GM23248 (cell line): ENCODE data around the gene ITIH2. TPM values are rescaled to one million over a fixed set of nuclear protein-coding genes. Genes with fewer than 3 reads are reported as not detected.
A peak's percentile ranks its signal among the peaks of the same experiment; 100 is the strongest.
"Not testable (repeated sequence)": the region's sequence is repeated elsewhere in the genome, so short reads cannot be mapped to it uniquely, and the experiment has no call there.

ENCODE experiments used
- DNase-seq: peaks from one replicate; pipeline ENCODE4 v3.0.0-alpha.2; 2015
- H2AFZ ChIP-seq: fragments of 200-600 bp; sonication (generic); 2 replicates; pipeline ENCODE4 v1.6.1; 2016; ENCODE audit warnings: antibody characterized with exemption
- H3F3A ChIP-seq: fragments of 200-600 bp; sonication (generic); 2 replicates; pipeline ENCODE4 v1.6.1; 2016; ENCODE audit warnings: mild to moderate bottlenecking, antibody characterized with exemption, mixed run types; ENCODE audit not compliant: insufficient read depth
- H3K27ac ChIP-seq: fragments of 200-600 bp; sonication (generic); 2 replicates; pipeline ENCODE4 v1.5.1; 2016; ENCODE audit warnings: mild to moderate bottlenecking
- H3K27me3 ChIP-seq: fragments of 200-600 bp; sonication (generic); replicated peaks from 2 replicates; pipeline ENCODE4 v1.6.1; 2016; ENCODE audit warnings: mild to moderate bottlenecking; ENCODE audit not compliant: insufficient read depth
- H3K36me3 ChIP-seq: fragments of 200-600 bp; sonication (generic); 2 replicates; pipeline ENCODE4 v1.6.1; 2016; ENCODE audit warnings: low read depth, mild to moderate bottlenecking
- H3K4me1 ChIP-seq: fragments of 200-600 bp; sonication (generic); 2 replicates; pipeline ENCODE4 v1.6.1; 2016; ENCODE audit warnings: mild to moderate bottlenecking; ENCODE audit not compliant: insufficient read depth
- H3K4me2 ChIP-seq: fragments of 200-600 bp; sonication (generic); one replicate; pipeline ENCODE4 v1.6.1; 2016; ENCODE audit warnings: mild to moderate bottlenecking; ENCODE audit not compliant: unreplicated experiment
- H3K4me3 ChIP-seq: fragments of 200-600 bp; sonication (generic); 2 replicates; pipeline ENCODE4 v1.5.1; 2016; ENCODE audit warnings: mild to moderate bottlenecking
- H3K79me2 ChIP-seq: fragments of 200-600 bp; sonication (generic); 2 replicates; pipeline ENCODE4 v1.6.1; 2016; ENCODE audit warnings: mild to moderate bottlenecking; ENCODE audit not compliant: insufficient read depth
- H3K9ac ChIP-seq: fragments of 200-600 bp; sonication (generic); 2 replicates; pipeline ENCODE4 v1.6.1; 2016; ENCODE audit warnings: mild to moderate bottlenecking
- H3K9me2 ChIP-seq: fragments of 200-600 bp; sonication (generic); 2 replicates; pipeline ENCODE4 v1.6.1; 2016; ENCODE audit warnings: mixed run types, mild to moderate bottlenecking, moderate library complexity; ENCODE audit not compliant: insufficient read depth
- H3K9me3 ChIP-seq: fragments of 200-600 bp; sonication (generic); one replicate; pipeline ENCODE4 v1.6.1; 2017; ENCODE audit warnings: low read depth
- H4K20me1 ChIP-seq: fragments of 200-600 bp; sonication (generic); 2 replicates; pipeline ENCODE4 v1.6.0; 2016; ENCODE audit not compliant: insufficient read depth
- EZH2 ChIP-seq: fragments of 200-600 bp; sonication (generic); IDR thresholded peaks from 2 replicates; pipeline ENCODE4 v1.6.1; 2018; ENCODE audit warnings: antibody characterized with exemption, mild to moderate bottlenecking; ENCODE audit not compliant: insufficient read depth, poor library complexity, severe bottlenecking
- EZH2phosphoT487 ChIP-seq: fragments of 200-600 bp; sonication (generic); IDR thresholded peaks from 2 replicates; pipeline ENCODE4 v1.6.1; 2018; ENCODE audit warnings: antibody characterized with exemption, moderate library complexity, mild to moderate bottlenecking, low read depth; ENCODE audit not compliant: insufficient read depth
- WGBS, 2 experiments: methylation state at CpG; one replicate each; pipeline ENCODE4 v1.1.6; 2015 to 2017; ENCODE audit warnings: low lambda C conversion rate in 2 of 2, low coverage in 1 of 2; ENCODE audit errors: missing lambda C conversion rate in 2 of 2; 5-methylcytosine and 5-hydroxymethylcytosine counted together
- in situ Hi-C: fragments of 300-500 bp; cut with MboI; formaldehyde crosslinking; loops from 2 replicates; pipeline ENCODE4 v1.15.0; 2020
- polyA plus RNA-seq: library from polyadenylated mRNA; unstranded; fragments of >200 nt; fragmentation: Nextera tagmentation; extraction: Ambion mirVana; gene quantifications from 2 replicates; pipeline ENCODE4 v1.2.1, GENCODE V29; 2016
- total RNA-seq: library from RNA; depleted of rRNA; stranded (reverse); fragments of >200 nt; shearing (Covaris generic); gene quantifications from 2 replicates; pipeline ENCODE4 v1.2.3, GENCODE V29; 2014

Gene ITIH2
- total and polyA plus RNA-seq, 2 experiments from 2014 or later: not detected

GRCh38 chr10:7734821-7735220 is 31.7 kb downstream of the ITIH2 start:
- Histone ChIP-seq H3K4me3 (no peak overlapping the region), H4K20me1 (no peaks in the 10 kb centered on the region), H3K9ac (no peak overlapping the region), H3K4me1 (no peaks in the 10 kb centered on the region), H3K79me2 (no peaks in the 10 kb centered on the region), H3K9me2 (no peaks in the 10 kb centered on the region), H3K4me2 (no peak overlapping the region), H3K9me3 (no peaks in the 10 kb centered on the region), H3K27me3 (no peaks in the 10 kb centered on the region), H2AFZ (no peak overlapping the region), H3K27ac (no peak overlapping the region), H3F3A (no peaks in the 10 kb centered on the region), H3K36me3 (no peaks in the 10 kb centered on the region)
- no peak for DNase-seq
- no peak for TF ChIP-seq EZH2phosphoT487
- no peak for TF ChIP-seq EZH2
- 77 to 80% methylated on average over 10 to 13 of the region's 13 CpGs for WGBS, 2 experiments
- in situ Hi-C loops: no loop called here

- no peaks in the 10 kb centered on the region for H3K79me2 ChIP-seq
- in situ Hi-C loops: no loop called here
Observed at GRCh38 chr10:7738536-7739407, 35.7 kb downstream of the ITIH2 start.

DNA sequence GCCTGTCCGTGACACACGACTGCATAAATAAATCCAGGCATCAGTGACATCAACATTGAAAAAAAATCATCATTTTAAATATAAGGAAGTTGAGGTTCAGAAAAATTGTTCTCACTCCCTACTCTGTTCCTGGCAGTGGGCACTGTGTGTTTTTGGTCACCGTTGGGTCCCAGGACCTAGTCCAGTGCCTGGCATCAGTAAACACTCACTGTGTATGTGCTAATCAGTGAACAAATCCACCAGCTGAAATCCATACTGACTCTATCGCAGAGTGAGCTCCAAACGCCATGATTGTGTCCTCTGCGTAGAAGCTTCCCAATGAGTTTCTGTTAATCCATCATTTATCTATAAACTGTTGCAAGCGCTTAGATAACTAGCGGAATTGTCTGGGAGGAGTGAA is 41.2 kb downstream of the ITIH2 start:
- H3K9ac ChIP-seq: no peak overlapping the region
- no peak overlapping the region for H2AFZ ChIP-seq
- no peaks in the 10 kb centered on the region for H3K36me3 ChIP-seq
- no peaks in the 10 kb centered on the region for H3F3A ChIP-seq
- WGBS, 2 experiments: 91 to 92% methylated on average over 8 of the region's 8 CpGs
- no peaks in the 10 kb centered on the region for H3K9me3 ChIP-seq
- no peaks in the 10 kb centered on the region for H3K9me2 ChIP-seq
- H3K4me2 ChIP-seq: no peak overlapping the region
- no peak overlapping the region for H3K4me3 ChIP-seq
- H4K20me1 ChIP-seq: no peaks in the 10 kb centered on the region
- H3K79me2 ChIP-seq: no peaks in the 10 kb centered on the region
- H3K27ac ChIP-seq: no peak overlapping the region
- in situ Hi-C loops: no loop called here
- H3K4me1 ChIP-seq: no peaks in the 10 kb centered on the region
- H3K27me3 ChIP-seq: no peaks in the 10 kb centered on the region
- no peak for DNase-seq
- TF ChIP-seq EZH2phosphoT487 (no peak), EZH2 (no peak)

More at GRCh38 chr10:7738536-7739407, 35.7 kb downstream of the ITIH2 start:
- Histone ChIP-seq H3K36me3 (no peaks in the 10 kb centered on the region), H4K20me1 (no peaks in the 10 kb centered on the region), H2AFZ (0 out of 2 replicates have a peak overlapping the region, but pooled peaks have one; percentile 53), H3K9me3 (no peaks in the 10 kb centered on the region), H3K4me2 (no peak overlapping the region), H3K4me3 (no peak overlapping the region), H3K4me1 (no peaks in the 10 kb centered on the region), H3K9me2 (no peaks in the 10 kb centered on the region), H3F3A (no peaks in the 10 kb centered on the region), H3K27me3 (no peaks in the 10 kb centered on the region), H3K9ac (no peak overlapping the region), H3K27ac (no peak overlapping the region)
- TF ChIP-seq EZH2phosphoT487: no peak
- no peak for TF ChIP-seq EZH2
- 14 to 18% methylated on average over 19 to 20 of the region's 20 CpGs for WGBS, 2 experiments
- no peak for DNase-seq

DNA sequence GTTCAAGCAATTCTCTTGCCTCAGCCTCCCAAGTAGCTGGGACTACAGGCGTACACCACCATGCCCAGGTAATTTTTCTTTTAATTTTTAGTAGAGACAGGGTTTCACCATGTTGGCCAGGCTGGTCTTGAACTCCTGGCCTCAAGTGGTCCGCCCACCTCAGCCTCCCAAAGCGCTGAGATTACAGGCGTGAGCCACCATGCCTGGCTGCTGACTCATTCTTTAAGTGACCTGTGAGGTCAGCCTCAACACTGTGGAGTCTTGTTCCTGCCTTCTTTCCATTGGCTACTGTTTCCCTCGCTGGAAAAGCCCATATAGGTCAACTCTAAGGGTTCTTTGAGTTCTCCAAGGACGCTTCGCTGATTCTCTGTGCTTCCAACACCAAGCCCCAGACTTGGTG is 45.5 kb downstream of the ITIH2 start:
- H3K4me2 ChIP-seq, H3F3A ChIP-seq, H3K9me3 ChIP-seq, H2AFZ ChIP-seq, in situ Hi-C loops, H3K9me2 ChIP-seq, H3K79me2 ChIP-seq, H3K27ac ChIP-seq, H3K9ac ChIP-seq, H3K4me1 ChIP-seq, H3K4me3 ChIP-seq, H4K20me1 ChIP-seq, H3K27me3 ChIP-seq: not testable (repeated sequence)
- 96 to 97% methylated on average over 7 of the region's 7 CpGs for WGBS, 2 experiments
- peak; percentile 4 for DNase-seq
- H3K36me3 ChIP-seq: peaks cover 14% of the 10 kb centered on the region

- Histone ChIP-seq H3K36me3 (peaks cover 18% of the 10 kb centered on the region), H3K9me2 (no peaks in the 10 kb centered on the region), H3K4me3 (no peak overlapping the region), H3K4me1 (no peaks in the 10 kb centered on the region), H3F3A (no peaks in the 10 kb centered on the region), H3K79me2 (no peaks in the 10 kb centered on the region), H3K27me3 (no peaks in the 10 kb centered on the region), H3K9me3 (no peaks in the 10 kb centered on the region), H3K27ac (no peak overlapping the region), H3K4me2 (no peak overlapping the region), H2AFZ (no peak overlapping the region), H4K20me1 (no peaks in the 10 kb centered on the region), H3K9ac (no peak overlapping the region)
- no peak for DNase-seq
- 96 to 98% methylated on average over 5 of the region's 5 CpGs for WGBS, 2 experiments
- in situ Hi-C loops: no loop called here
- TF ChIP-seq EZH2phosphoT487 (no peak), EZH2 (no peak)
Observed at GRCh38 chr10:7750222-7750621, 47.1 kb downstream of the ITIH2 start.
